ENCODE data around the gene HLF.

DNA sequence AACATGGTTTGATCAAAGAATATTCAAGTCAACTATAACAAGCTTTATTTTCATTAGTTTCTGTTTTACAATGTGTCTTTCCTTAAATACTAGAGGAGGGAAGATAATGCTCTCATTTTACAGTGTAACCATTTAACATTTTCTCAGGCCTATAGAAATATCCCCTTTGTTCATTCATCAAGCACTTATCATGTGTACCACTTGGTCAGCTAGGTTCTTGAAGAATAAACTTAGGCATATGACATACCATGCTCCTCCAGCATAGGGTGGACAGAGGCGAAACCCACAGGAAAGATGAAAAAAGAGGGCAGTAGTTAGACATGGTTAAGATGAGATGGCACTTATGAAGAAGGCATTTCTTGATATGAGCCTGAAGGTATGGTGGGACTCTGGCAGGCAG, 34.0 kb upstream of the HLF start:
- TF ChIP-seq, protein P1, sequence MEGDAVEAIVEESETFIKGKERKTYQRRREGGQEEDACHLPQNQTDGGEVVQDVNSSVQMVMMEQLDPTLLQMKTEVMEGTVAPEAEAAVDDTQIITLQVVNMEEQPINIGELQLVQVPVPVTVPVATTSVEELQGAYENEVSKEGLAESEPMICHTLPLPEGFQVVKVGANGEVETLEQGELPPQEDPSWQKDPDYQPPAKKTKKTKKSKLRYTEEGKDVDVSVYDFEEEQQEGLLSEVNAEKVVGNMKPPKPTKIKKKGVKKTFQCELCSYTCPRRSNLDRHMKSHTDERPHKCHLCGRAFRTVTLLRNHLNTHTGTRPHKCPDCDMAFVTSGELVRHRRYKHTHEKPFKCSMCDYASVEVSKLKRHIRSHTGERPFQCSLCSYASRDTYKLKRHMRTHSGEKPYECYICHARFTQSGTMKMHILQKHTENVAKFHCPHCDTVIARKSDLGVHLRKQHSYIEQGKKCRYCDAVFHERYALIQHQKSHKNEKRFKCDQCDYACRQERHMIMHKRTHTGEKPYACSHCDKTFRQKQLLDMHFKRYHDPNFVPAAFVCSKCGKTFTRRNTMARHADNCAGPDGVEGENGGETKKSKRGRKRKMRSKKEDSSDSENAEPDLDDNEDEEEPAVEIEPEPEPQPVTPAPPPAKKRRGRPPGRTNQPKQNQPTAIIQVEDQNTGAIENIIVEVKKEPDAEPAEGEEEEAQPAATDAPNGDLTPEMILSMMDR (IDR thresholded peaks at IDR 0.05), result no peak
- TF ChIP-seq POLR2AphosphoS5 (IDR thresholded peaks at IDR 0.05; ENCODE audit: insufficient read depth in 1 of 2, low read depth in 1 of 2) (no peak), POLR2A (IDR thresholded peaks at IDR 0.05) (no peak)

All from vagina (tissue), 2 donors.